ENCODE measurements around the gene ELL. TPM values are rescaled to one million over a fixed set of nuclear protein-coding genes. Genes with fewer than 3 reads are reported as not detected.

ELL gene
- total RNA-seq, 1 experiment from 2014 or later, result 17.3 TPM

- ATAC-seq, result no peak
- CTCF ChIA-PET, result interaction anchor here (0.6 to 1.1 kb wide), 2 partner anchors 13 to 32 kb away, joined by 3 to 4 read pairs; no protein-coding TSS in a partner anchor
- H3K9me3 Mint-ChIP-seq, result no peaks in the 10 kb centered on the region
- TF ChIP-seq TEAD1 (CRISPR knock-in tag; IDR thresholded peaks at IDR 0.05), result no peak
- TF ChIP-seq USF1 (CRISPR knock-in tag; IDR thresholded peaks at IDR 0.05), result no peak
- TF ChIP-seq, protein P1, sequence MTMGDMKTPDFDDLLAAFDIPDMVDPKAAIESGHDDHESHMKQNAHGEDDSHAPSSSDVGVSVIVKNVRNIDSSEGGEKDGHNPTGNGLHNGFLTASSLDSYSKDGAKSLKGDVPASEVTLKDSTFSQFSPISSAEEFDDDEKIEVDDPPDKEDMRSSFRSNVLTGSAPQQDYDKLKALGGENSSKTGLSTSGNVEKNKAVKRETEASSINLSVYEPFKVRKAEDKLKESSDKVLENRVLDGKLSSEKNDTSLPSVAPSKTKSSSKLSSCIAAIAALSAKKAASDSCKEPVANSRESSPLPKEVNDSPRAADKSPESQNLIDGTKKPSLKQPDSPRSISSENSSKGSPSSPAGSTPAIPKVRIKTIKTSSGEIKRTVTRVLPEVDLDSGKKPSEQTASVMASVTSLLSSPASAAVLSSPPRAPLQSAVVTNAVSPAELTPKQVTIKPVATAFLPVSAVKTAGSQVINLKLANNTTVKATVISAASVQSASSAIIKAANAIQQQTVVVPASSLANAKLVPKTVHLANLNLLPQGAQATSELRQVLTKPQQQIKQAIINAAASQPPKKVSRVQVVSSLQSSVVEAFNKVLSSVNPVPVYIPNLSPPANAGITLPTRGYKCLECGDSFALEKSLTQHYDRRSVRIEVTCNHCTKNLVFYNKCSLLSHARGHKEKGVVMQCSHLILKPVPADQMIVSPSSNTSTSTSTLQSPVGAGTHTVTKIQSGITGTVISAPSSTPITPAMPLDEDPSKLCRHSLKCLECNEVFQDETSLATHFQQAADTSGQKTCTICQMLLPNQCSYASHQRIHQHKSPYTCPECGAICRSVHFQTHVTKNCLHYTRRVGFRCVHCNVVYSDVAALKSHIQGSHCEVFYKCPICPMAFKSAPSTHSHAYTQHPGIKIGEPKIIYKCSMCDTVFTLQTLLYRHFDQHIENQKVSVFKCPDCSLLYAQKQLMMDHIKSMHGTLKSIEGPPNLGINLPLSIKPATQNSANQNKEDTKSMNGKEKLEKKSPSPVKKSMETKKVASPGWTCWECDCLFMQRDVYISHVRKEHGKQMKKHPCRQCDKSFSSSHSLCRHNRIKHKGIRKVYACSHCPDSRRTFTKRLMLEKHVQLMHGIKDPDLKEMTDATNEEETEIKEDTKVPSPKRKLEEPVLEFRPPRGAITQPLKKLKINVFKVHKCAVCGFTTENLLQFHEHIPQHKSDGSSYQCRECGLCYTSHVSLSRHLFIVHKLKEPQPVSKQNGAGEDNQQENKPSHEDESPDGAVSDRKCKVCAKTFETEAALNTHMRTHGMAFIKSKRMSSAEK (CRISPR knock-in tag; IDR thresholded peaks at IDR 0.05; ENCODE audit: borderline replicate concordance), result no peak
- no peak for TF ChIP-seq STAT6 (CRISPR knock-in tag; conservative IDR thresholded peaks at IDR 0.05; ENCODE audit: low read depth)
- no peak for TF ChIP-seq JAZF1 (CRISPR knock-in tag; IDR thresholded peaks at IDR 0.05)
- TF ChIP-seq, protein P2, sequence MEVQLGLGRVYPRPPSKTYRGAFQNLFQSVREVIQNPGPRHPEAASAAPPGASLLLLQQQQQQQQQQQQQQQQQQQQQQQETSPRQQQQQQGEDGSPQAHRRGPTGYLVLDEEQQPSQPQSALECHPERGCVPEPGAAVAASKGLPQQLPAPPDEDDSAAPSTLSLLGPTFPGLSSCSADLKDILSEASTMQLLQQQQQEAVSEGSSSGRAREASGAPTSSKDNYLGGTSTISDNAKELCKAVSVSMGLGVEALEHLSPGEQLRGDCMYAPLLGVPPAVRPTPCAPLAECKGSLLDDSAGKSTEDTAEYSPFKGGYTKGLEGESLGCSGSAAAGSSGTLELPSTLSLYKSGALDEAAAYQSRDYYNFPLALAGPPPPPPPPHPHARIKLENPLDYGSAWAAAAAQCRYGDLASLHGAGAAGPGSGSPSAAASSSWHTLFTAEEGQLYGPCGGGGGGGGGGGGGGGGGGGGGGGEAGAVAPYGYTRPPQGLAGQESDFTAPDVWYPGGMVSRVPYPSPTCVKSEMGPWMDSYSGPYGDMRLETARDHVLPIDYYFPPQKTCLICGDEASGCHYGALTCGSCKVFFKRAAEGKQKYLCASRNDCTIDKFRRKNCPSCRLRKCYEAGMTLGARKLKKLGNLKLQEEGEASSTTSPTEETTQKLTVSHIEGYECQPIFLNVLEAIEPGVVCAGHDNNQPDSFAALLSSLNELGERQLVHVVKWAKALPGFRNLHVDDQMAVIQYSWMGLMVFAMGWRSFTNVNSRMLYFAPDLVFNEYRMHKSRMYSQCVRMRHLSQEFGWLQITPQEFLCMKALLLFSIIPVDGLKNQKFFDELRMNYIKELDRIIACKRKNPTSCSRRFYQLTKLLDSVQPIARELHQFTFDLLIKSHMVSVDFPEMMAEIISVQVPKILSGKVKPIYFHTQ (CRISPR knock-in tag; IDR thresholded peaks at IDR 0.05), result no peak
- no peak for TF ChIP-seq JUN (CRISPR knock-in tag; IDR thresholded peaks at IDR 0.05)
- no peak for TF ChIP-seq MYBL2 (CRISPR knock-in tag; IDR thresholded peaks at IDR 0.05)
- no peak for TF ChIP-seq RORB (CRISPR knock-in tag; IDR thresholded peaks at IDR 0.05)
- TF ChIP-seq MLX (CRISPR knock-in tag; IDR thresholded peaks at IDR 0.05), result no peak
- POLR2A ChIA-PET, result interaction anchor here (0.6 to 0.7 kb wide), 2 partner anchors 13 to 232 kb away, joined by 4 to 7 read pairs; no protein-coding TSS in a partner anchor
- no peak overlapping the region for H3K4me3 Mint-ChIP-seq
- H3K27me3 Mint-ChIP-seq (ENCODE audit: low read depth), result no peaks in the 10 kb centered on the region
- peaks cover 13% of the 10 kb centered on the region for H3K36me3 Mint-ChIP-seq
- peaks cover 3% of the 10 kb centered on the region; the same call in 1 of the 2 replicates for H3K4me1 Mint-ChIP-seq
- no peak for DNase-seq (ENCODE audit: low spot score)
- H3K27ac Mint-ChIP-seq, result no peak overlapping the region
Measured at GRCh38 chr19:18456974-18457373, 64.9 kb downstream of the ELL start.

GRCh38 chr19:18456279-18456678 is 65.6 kb downstream of the ELL start:
- DNase-seq (ENCODE audit: low spot score) (no peak), ATAC-seq (no peak)
- H3K36me3 Mint-ChIP-seq, result peaks cover 8% of the 10 kb centered on the region
- H3K27ac Mint-ChIP-seq, result no peak overlapping the region; the same call in 1 of the 2 replicates
- ChIA-PET POLR2A (interaction anchor here (0.7 kb wide), 1 partner anchor 14 kb away, joined by 7 read pairs; no protein-coding TSS in a partner anchor), CTCF (no interaction called here)
- H3K4me1 Mint-ChIP-seq, result peaks cover 3% of the 10 kb centered on the region; the same call in 1 of the 2 replicates
- H3K27me3 Mint-ChIP-seq (ENCODE audit: low read depth), result no peaks in the 10 kb centered on the region
- no peak overlapping the region for H3K4me3 Mint-ChIP-seq
- H3K9me3 Mint-ChIP-seq, result no peaks in the 10 kb centered on the region
- TF ChIP-seq ZNF671 (CRISPR knock-in tag; IDR thresholded peaks at IDR 0.05) (no peak), HMGXB4 (CRISPR knock-in tag; IDR thresholded peaks at IDR 0.05) (no peak), ZNF263 (CRISPR knock-in tag; IDR thresholded peaks at IDR 0.05; ENCODE audit: low read depth) (no peak; the same call in 1 of the 2 replicates), SOX15 (CRISPR knock-in tag; IDR thresholded peaks at IDR 0.05) (no peak), ZNF416 (CRISPR knock-in tag; IDR thresholded peaks at IDR 0.05) (no peak), ATF1 (CRISPR knock-in tag; IDR thresholded peaks at IDR 0.05) (no peak), ZNF121 (CRISPR knock-in tag; IDR thresholded peaks at IDR 0.05) (no peak), NFE2L1 (CRISPR knock-in tag; IDR thresholded peaks at IDR 0.05) (no peak), JUN (CRISPR knock-in tag; IDR thresholded peaks at IDR 0.05) (no peak), OVOL2 (CRISPR knock-in tag; IDR thresholded peaks at IDR 0.05; ENCODE audit: borderline replicate concordance) (no peak), TEAD1 (CRISPR knock-in tag; IDR thresholded peaks at IDR 0.05) (no peak), NR1H2 (CRISPR knock-in tag; IDR thresholded peaks at IDR 0.05) (no peak), HMGA2 (CRISPR knock-in tag; IDR thresholded peaks at IDR 0.05) (no peak), MYBL2 (CRISPR knock-in tag; IDR thresholded peaks at IDR 0.05) (no peak)
- TF ChIP-seq, protein P3, sequence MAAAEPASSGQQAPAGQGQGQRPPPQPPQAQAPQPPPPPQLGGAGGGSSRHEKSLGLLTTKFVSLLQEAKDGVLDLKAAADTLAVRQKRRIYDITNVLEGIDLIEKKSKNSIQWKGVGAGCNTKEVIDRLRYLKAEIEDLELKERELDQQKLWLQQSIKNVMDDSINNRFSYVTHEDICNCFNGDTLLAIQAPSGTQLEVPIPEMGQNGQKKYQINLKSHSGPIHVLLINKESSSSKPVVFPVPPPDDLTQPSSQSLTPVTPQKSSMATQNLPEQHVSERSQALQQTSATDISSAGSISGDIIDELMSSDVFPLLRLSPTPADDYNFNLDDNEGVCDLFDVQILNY (CRISPR knock-in tag; IDR thresholded peaks at IDR 0.05), result no peak
